Measurements from ENCODE around the gene PCDHB1.

Gene PCDHB1, protein sequence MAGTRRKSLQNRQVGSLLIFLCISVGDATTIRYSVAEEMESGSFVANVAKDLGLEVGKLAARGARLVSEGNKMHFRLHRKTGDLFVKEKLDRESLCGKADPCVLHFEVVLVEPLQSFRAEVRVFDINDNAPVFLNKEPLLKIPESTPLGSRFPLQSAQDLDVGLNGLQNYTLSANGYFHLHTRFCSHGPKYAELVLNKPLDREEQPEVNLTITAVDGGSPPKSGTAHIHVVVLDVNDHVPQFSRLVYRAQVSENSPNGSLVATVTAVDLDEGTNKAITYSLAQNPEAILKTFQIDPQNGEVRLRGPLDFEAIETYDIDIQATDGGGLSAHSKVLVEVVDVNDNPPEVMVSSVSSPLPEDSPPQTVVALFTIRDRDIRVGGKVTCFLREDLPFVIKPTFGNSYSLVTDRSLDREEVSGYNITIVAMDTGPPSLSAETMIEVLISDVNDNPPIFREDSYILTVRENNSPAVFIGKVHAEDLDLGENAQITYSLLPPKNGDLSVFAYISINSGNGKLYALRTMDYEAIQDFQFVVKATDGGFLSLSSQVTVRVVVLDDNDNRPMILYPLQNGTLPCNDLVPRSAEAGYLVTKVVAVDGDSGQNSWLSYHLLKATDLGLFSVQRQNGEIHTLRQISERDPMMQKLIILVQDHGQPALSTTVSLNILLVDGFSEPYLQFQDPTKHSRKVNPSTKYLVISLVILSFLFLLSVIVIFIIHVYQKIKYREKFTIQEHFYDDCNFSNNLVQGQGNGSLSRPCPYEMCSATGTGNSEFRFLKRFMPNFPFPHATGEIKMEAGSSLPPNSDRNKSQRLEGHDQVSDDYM

DNA sequence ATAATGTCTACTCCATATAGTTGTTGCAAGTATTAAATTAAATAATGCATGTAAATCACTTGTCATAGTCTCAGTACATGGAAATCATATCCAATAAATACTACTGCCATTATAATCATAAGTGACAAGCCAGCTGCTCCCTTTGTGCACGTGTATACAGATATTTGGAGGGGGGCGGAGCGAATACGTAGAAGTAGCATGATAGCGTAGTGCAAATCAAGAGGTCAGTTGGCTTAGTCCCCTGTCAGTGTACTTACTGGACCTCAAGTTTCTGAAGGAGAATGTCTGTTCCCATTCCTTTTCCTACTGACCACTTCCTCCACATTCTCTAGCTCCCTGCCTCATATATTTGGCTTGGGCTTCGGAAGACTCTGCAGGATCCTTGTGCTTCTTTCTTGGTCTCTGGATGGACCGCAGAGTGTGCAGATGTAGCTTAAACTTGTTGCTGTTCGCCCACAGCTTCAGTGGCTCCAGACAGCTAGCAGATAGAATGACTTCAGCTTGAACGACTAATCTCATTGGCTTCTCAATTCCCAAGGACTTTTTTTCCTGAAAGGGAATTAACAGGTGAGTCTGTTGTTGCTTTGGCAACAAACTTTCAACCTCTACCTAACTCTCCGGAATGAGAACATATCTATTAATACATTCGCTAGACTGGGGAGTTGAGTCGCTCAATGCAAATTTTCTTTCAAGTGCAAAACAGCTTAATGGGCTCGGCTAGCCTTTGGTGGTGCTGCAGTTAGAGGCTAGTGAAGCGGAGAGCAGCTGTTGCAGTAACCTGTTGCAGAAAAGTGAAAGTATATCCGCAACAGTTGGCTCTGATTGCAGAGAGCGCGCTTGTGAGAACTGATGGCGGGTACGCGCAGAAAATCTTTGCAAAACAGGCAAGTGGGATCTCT, at the start of gene PCDHB1:
Gene PCDHB1 (plus strand): TSS at position 753 of the 899 bp plus-strand sequence. CDS start 97 bp downstream, at position 850.
- DNase-seq, result no peak

- no peak for DNase-seq
Measured at GRCh38 chr5:141001446-141001843, 49.7 kb upstream of the PCDHB1 start.

GRCh38 chr5:141001844-141002604, 49.1 kb upstream of the PCDHB1 start:
- DNase-seq, result peak; percentile 64

DNA sequence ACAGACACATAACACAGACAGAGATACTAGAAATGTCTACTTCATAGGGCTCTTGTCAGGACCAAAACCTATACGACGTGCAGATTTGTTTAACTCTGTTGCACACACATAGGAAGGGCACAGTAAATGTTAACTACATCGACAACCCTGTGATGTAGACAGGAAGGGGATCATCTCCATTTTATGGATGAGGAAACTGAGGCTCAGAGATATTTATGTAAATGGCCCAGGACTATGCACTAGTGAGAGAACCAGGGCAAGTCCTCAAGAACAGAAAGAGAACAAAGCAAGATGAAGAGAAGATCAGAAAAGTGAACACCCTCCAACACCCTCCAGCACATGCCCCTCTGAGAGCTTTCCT, 48.6 kb upstream of the PCDHB1 start:
- DNase-seq, result no peak

GRCh38 chr5:141003031-141003430, 48.1 kb upstream of the PCDHB1 start:
- no peak for DNase-seq

DNA sequence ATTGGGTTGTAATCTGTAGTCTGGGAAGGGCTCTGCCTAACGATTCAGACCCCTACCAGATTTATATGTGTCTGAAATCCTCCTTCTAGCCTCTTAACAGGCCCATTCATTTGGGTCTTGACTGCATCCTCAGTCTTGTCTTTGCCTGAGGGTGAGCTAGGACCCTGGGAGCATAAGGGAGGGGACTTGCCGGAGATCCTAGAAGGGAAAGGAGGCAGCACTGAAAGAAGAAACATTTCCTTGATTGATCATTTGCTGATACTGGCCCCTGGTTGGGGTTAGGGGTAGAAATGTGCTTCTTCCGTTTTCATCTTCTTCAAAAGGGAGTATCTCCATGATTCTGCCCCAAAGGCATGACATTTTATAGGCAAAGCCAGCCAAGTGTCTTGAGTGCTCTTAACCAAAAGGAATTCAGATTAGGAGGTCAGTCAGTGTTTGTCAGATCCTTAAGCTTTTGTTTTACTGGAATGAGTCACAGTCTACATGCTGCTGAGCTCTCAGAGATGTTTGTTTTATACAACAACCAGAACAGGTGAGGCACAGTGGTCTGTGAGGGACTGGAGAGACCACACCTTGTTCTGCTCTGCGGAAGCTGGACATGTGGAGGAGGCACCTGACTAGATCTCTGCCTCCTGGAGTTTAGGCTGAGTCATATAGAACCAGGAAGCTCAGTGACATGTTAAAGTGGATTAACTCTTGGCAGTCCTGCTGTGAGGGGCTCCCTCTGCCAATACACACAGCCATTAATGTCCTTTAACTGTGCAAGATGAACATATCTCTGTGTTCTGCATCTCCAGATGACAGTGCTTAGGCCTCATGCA, 47.2 kb upstream of the PCDHB1 start:
- DNase-seq, result peak; percentile 4

DNA sequence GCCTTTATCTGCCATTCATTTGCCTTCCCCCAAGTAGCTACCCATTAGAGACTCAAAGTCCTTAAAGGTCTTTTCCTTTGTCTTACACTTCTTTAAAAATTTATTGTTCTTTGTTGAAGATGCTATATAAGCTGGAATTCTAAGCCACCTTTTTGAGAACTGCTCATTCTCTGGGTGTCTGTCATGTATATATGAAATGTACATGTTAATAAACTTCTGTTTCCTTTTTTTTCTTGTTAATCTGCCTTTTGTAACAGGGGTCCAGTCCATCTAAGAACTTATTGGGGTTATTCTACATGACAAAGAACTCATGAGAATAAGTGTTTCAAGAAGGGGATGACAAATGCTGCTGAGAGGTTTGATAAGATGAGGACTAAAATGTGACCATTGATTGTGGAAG, 43.4 kb upstream of the PCDHB1 start:
- DNase-seq, result no peak

- DNase-seq, result no peak
Measured at GRCh38 chr5:141010047-141010793, 41.0 kb upstream of the PCDHB1 start.

- no peak for DNase-seq
Measured at GRCh38 chr5:141017943-141018342, 33.2 kb upstream of the PCDHB1 start.

DNA sequence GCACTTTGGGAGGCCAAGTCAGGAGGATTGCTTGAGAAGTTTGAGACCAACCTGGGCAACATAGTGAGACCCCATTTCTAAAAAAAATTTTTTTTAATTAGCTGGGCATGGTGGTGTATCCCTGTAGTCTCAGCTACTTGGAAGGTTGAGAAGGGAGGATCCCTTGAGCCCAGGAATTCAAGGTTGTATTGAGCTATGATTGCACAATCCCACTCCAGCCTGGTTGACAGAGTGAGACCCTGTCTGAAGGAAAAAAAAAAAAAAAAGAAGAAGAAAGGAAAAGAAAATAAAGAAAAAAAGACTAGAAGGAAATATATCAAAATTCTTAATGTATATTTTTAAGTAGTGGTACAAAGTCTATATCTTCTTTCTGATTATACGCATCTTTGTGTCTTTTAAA, 28.8 kb upstream of the PCDHB1 start:
- DNase-seq, result no peak

GRCh38 chr5:141031006-141031405, 20.2 kb upstream of the PCDHB1 start:
- DNase-seq, result no peak

GRCh38 chr5:141032626-141033025, 18.5 kb upstream of the PCDHB1 start:
- DNase-seq, result no peak

- no peak for DNase-seq
Measured at GRCh38 chr5:141039061-141039460, 12.1 kb upstream of the PCDHB1 start.

GRCh38 chr5:141039517-141039916, 11.7 kb upstream of the PCDHB1 start:
- peak; percentile 43 for DNase-seq

- peak; percentile 83 for DNase-seq
Measured at GRCh38 chr5:141040093-141040770, 10.9 kb upstream of the PCDHB1 start.

DNA sequence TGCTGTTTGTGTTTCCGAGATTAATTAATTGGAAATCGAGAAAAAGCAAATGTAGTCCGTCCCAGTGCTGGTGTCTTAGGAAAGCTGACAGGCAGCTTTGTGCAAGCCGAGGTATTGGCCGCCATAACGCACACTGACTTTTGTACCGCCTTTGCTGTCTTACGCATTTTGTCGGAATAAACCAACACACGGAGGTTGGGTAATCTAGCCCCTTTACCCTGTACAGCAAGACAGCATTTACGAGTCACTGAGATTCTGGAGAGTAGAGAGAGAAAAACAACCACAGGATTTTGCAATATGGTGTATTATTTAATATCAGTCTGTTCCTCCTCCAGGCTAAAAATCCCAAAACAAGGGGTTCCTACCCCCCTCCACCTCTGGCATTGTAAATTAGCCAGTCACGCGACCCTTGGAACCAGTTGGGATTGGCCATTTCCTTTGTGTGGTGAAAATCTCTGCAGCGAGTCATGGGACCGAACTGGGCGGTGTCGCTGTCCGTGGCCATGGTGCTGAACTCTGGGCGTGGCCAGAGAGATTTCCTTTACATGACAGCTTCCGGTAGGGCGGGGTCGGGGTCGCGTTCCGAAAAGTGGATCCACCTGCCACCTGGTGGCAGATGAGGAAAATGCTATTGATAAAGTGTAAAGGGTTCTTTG, 10.3 kb upstream of the PCDHB1 start:
- DNase-seq, result peak; percentile 96

- no peak for DNase-seq
Measured at GRCh38 chr5:141041427-141041785, 9.8 kb upstream of the PCDHB1 start.

GRCh38 chr5:141042555-141042954, 8.6 kb upstream of the PCDHB1 start:
- no peak for DNase-seq

DNA sequence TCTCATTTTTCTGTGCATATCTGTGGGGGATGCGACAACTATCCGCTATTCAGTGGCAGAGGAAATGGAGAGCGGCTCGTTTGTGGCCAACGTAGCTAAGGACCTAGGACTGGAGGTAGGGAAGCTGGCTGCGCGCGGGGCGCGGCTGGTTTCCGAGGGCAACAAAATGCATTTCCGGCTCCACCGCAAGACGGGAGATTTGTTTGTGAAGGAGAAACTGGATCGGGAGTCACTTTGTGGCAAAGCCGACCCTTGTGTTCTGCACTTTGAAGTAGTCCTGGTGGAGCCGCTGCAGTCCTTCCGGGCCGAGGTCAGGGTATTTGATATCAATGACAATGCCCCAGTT, 320 bp downstream of the PCDHB1 start:
- no peak for DNase-seq

DNA sequence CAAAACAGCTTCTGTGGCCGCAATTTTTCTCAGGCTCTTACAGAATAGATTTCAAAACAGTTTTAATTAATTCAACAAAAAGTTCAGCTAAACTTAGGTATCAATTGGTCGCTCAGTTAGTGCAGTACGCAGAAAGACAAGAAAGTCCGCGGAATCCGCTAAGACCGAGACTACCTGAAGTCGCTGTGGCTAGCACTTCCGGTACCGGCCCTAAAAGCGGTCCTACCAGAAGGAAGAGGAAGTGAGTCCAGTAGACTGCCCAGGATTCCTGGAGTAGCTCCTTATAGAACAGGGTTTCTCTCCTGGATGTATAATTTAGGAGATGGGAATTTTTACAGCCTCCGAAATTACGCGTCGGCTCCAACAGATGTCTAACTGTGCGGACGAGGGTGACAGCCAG, 26.7 kb downstream of the PCDHB1 start:
- DNase-seq, result no peak
